Stimulated activated CD4-positive, alpha-beta T cell treated with anti-CD3 and anti-CD28 coated beads, Interleukin-12 subunit alpha, Interleukin-12 subunit beta, amount 100 ng/mL, for 4 hours (primary cell): ENCODE results near the gene ACTL7A.
"Not testable (repeated sequence)": the region's sequence is repeated elsewhere in the genome, so short reads cannot be mapped to it uniquely, and the experiment has no call there.

Experiments
- DNase-seq: peaks from one replicate; pipeline ENCODE4 v3.0.0-alpha.2; 2020

Gene ACTL7A

DNA sequence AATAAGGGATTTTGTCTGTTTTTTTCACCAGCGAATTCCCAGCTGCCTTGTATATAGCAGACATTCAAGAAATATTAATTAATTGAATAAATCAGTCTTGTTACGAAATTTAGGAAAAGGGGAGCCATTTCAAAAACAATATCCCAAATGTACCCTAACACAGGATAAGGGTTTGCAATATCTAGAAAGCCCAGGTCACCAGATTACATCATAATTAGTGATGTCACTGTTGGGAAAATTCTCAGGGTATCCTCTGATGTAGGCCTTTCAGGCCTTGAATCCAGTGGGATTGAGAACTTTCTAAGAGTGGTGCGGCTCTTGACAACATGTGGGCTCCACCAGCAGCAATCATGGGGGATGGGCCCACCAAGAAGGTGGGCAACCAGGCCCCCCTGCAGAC lies at the start of gene ACTL7A:
Gene ACTL7A, plus strand, starts transcription at position 270 of the 400 bp plus-strand sequence. Its CDS starts 57 bp downstream, at position 327.
- DNase-seq: no peak

- no peak for DNase-seq
Observed at GRCh38 chr9:108812396-108813025, 49.6 kb upstream of the ACTL7A start.

DNA sequence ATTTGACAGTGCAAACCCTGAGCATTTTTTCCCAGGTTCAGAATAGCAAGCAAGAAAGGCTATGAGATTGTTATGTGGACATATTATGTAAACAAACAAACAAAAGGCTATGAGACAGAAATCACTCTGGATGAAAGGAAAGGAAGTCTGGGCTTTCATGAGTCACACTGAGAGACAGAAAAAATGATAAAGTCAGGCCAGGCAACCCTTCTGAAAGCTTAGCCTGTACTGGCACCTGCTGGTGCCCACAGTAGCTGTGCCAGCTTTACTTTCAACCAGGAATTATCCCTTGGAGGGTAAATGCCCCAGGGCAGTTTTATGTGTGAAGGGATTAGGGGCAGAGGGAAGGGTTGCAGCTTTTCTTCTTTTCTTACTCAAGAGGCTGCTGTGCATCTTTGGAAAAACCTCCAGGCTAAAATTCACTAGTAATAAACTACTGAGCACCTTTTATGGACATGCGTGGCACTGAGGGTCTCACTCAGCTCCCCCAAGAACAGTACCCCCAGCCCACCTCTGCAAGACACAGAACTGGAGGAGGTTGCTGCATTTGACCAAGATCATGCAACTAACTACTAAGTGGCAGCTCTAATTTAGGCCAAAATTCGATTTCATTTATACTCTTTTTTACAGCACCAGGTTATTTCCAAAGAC lies 48.0 kb upstream of the ACTL7A start:
- no peak for DNase-seq

DNA sequence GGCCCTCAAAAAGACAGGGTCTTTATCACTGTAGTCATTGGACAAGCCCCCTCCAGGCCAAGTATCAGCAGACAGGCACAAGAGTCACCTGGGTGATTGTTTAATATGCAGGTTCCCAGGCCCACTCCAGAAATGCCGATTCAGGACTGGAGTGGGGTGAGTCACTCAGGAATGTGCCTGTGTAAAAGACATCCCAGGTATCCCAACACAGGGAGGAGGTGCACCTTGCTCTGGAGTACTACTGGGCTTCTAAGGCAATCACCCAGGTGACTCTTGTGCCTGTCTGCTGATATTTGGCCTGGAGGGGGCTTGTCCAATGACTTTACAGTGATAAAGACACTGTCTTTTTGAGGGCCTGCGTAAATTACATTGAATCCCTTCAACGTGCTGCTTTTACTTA lies 46.9 kb upstream of the ACTL7A start:
- no peak for DNase-seq

DNA sequence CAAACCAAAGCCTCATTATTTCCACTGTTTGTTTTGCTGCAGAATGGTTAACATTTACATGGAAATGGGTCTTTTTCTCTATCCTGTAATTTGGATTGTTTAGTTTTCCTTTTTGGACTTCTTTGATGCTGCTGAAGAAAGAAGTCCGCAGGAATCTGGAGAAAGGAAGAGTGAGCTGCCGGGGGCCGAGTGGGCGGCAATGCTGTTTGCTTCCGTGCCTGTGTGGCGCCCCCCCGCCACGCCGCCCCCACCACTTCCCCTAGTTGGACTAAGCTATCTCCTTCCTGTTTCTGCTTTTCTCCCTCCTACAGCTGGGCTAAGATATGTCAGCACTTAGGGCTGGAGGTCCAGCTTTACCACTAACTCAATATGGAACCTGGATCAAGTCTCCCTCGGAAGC lies 46.0 kb upstream of the ACTL7A start:
- DNase-seq: no peak

DNA sequence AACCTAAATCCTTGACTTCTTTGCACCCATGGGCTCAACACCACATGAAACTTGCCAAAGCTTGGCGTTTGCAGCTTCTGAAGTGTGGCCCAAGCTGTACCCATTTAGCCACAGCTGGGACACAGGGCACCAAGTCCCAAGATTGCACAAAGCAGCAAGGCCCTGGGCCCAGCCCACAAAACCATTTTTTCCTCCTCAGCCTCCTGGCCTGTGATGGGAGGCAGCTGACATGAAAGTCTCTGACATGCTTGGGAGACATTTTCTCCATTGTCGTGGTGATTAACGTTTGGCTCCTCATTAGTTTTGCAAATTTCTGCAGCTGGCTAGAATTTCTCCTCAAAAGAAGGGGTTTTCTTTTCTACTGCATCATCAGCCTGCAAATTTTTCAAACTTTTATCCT lies 38.2 kb upstream of the ACTL7A start:
- DNase-seq: no peak

DNA sequence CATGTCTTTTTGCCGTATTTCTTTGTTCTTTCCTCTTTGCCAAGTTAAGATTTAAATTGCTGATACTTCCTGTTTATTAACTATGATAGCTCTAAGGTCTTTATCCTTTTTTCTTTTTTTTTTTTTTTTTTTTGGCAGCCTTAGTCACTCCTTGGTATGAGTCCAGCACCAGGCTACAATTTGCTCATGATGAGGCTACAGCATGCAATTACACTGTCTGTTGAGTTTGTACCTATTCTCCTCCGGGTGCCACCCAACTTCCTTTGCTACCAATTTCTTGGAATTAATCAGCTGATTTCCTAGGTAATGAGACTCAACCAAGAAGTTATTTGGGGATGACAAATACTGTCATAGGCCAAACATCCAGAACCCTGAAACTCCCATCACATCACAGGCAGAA lies 31.8 kb upstream of the ACTL7A start:
- no peak for DNase-seq

DNA sequence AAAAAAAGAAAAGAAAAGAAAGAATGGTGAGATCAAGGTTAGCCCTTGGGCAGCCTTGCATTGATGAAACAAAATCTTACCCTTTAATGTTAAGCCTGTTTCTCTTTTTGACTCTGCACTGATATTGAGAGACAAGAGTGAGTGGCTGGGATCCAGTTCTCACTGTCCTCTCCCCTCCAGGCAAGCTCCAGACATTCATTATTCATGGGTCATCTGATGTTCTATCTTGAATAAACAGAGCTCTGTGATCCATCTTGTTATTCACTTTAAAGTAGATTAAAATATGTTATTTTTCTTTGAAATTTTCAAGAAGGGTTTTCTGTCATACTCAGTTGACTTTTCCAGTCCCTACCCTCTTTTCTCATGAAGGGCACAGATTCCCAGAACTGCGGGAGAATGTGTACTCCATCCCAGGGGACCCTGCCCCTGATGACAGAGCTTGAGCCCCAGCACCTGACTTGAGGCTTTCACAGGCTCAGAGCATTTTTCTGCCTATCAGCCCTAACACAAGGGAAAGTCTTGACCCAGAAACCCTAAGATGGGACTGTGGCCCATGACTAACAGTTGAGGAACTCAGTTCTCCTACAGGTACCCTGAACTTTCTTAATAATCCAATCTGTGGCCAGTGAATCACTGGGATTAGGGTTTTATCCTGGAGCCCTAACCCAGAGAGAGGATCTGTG lies 30.4 kb upstream of the ACTL7A start:
- no peak for DNase-seq

GRCh38 chr9:108832179-108832500 lies 29.9 kb upstream of the ACTL7A start:
- no peak for DNase-seq

- no peak for DNase-seq
Observed at GRCh38 chr9:108834959-108835665, 27.0 kb upstream of the ACTL7A start.

DNA sequence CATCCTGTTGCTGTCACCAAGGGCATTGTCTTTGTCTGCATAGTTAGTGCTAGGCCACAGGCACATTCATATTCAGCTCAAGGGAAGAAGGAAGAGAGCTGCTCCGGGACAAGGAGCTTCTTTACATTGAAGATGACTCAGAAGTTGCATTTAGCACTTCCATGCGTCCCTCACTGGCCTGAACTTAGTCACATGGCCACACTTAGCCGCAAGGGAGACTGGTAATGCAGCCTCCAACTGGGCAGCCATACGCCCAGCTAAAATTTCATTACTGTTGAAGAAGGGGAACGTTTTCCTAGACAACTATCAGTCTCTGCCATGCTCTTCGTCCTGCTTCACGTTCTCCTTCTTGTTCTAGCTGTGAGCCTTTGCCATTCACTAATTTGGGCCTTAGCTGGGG lies 26.2 kb upstream of the ACTL7A start:
- DNase-seq: no peak

- no peak for DNase-seq
Observed at GRCh38 chr9:108836319-108836718, 25.7 kb upstream of the ACTL7A start.

GRCh38 chr9:108836781-108837180 lies 25.3 kb upstream of the ACTL7A start:
- no peak for DNase-seq

DNA sequence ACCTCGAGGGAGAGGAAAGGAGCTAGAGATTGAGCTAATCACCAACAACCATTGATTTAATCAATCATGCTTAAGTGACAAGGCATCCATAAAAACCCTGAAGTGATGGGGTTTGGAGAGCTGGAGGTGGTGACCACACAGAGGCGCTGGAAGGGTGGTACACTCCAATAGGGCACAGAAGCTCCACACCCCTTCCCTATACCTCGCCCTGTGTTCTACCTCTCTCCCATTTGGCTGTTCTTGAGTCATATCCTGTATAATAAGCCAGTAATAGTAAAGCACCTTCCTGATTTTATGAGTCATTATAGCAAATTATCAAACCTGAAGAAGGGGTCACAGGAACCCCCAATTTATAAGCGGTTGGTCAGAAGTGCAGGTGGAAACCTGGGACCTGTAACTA lies 24.5 kb upstream of the ACTL7A start:
- no peak for DNase-seq

DNA sequence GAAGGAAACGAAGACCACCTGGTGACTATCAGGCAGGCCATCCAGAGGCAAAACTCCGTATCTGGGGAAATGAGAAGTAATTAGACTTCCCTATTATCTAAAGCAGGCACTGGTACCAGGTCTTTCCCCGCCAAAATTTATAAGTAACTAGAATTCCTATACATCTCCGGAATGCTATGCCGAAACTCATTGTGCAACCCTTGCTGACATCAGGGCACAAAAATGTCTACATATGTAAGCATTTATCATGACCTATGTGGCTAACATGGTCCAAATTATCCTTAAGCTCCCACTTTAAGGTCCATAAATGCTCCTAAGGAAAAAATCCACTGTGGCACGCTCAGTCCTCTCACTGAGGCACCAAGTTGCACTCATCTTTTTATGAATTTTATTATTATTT lies 24.0 kb upstream of the ACTL7A start:
- DNase-seq: no peak

- DNase-seq: not testable (repeated sequence)
Observed at GRCh38 chr9:108839561-108839960, 22.5 kb upstream of the ACTL7A start.

GRCh38 chr9:108842610-108843295 lies 19.3 kb upstream of the ACTL7A start:
- DNase-seq: no peak

GRCh38 chr9:108844391-108844790 lies 17.7 kb upstream of the ACTL7A start:
- DNase-seq: no peak

- no peak for DNase-seq
Observed at GRCh38 chr9:108844856-108845255, 17.2 kb upstream of the ACTL7A start.

DNA sequence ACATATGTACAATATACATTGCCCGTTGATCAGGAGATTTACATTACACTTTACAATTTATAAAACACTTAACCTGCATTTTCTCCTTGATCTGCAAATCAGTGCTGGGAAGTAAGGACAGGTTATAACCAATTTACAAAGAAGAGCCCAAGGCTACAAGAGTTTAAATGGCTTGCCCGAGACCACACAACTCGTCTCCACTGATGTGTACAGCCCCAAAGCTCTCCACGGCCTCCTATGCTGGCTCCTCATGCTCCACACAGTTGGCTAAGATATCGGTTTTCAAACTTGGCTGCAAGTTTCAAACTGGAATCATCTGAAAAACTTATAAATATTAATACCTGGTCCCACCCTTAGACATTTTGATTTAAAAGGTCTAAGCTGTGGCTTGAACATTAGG lies 16.6 kb upstream of the ACTL7A start:
- no peak for DNase-seq

DNA sequence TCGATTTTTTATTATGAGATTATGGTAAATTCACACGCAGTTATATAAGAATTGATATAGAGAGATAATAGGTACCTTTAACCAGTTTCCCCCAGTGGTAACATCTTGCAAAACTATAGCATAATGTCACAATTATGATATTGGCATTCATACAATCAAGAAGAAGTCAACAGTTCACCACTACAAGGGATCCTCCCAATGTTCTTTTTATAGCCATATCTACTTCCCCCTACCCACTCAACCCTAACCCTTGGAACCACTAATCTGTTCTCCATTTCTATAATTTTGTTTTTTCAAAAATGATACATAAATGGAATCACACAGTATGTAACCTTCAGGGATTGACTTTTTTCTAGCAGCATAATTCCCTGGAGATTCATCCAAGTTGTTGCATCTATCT lies 16.1 kb upstream of the ACTL7A start:
- no peak for DNase-seq

DNA sequence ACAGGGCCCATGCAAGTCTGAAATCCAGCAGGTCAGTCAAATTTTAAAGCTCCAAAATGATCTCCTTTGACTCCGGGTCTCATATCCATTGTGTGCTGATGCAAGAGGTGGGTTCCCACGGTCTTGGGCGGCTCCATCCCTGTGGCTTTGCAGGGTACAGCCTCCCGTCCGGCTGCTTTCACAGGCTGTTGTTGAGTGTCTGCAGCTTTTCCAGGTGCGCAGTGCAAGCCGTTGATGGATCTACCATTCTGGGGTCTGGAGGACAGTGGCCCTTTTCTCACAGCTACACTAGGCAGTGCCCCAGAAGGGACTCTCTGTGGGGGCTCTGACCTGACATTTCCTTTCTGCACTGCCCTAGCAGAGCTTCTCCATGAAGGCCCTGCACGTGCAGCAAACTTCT lies 13.8 kb upstream of the ACTL7A start:
- DNase-seq: not testable (repeated sequence)

DNA sequence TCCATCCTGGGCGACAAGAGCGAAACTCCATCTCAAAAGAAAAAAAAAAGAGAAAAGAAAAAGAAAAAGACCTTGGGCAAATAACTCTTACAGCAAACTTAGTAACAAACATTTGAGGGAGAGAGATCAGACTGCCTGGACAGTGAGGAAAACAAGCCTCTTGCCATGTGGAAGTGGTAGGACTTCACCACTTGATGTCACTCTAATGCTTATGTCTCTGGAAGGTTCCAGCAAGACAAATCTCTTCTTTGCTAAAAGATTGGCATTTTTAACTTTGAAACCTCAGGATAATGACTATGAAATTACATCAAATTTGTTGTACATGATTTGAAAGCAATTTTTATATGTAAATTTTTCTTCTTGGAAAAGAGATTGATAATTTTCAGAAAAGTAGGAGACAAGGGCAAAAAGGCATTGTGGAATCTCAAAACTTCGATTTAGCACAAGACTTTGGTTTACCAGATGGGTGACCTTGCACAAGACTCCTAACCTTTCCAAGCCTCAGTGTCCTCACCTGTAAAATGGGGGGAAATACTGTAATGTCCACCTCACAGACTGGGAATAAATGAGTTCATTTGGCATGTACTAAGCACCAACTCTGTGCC lies 11.7 kb upstream of the ACTL7A start:
- no peak for DNase-seq
